ENCODE results near the gene ASAP2. TPM values are rescaled to one million over a fixed set of nuclear protein-coding genes. Genes with fewer than 3 reads are reported as not detected.

ASAP2 gene
- total and polyA plus RNA-seq, 9 of the 15 experiments (the other 6 are each of a cell fraction or from before 2014, with no cell fraction given): 0.06 to 4.3 (median 3.1) TPM

- TF ChIP-seq ZBTB11 (CRISPR knock-in tag; IDR thresholded peaks at IDR 0.05) (no peak), E2F3 (CRISPR knock-in tag; IDR thresholded peaks at IDR 0.05) (no peak), ZNF282 (CRISPR knock-in tag; IDR thresholded peaks at IDR 0.05) (no peak), SNIP1 (IDR thresholded peaks at IDR 0.05; ENCODE audit: low read depth) (no peak), GABPB2 (CRISPR knock-in tag; conservative IDR thresholded peaks at IDR 0.05) (no peak), RUNX1 (IDR thresholded peaks at IDR 0.05; ENCODE audit: low read depth) (no peak), ATF3 (IDR thresholded peaks at IDR 0.05) (no peak), ATF3 (CRISPR knock-in tag; conservative IDR thresholded peaks at IDR 0.05) (no peak), POLR2G (IDR thresholded peaks at IDR 0.05; ENCODE audit: low read depth, low read length) (no peak), REST (IDR thresholded peaks at IDR 0.05; ENCODE audit: borderline replicate concordance) (no peak), REST (CRISPR knock-in tag; IDR thresholded peaks at IDR 0.05; ENCODE audit: low read depth) (no peak), ZNF175 (CRISPR knock-in tag; IDR thresholded peaks at IDR 0.05; ENCODE audit: low read depth) (no peak), ATF6 (CRISPR knock-in tag; IDR thresholded peaks at IDR 0.05) (no peak), TAL1 (IDR thresholded peaks at IDR 0.05) (peak; percentile 65), STAG1 (CRISPR knock-in tag; IDR thresholded peaks at IDR 0.05; ENCODE audit: borderline replicate concordance) (no peak)
These were observed 125.1 kb downstream of the ASAP2 start (continued) for GRCh38 chr2:9331704-9332103.
